Glomerular visceral epithelial cell (primary cell): ENCODE data around the gene SERPINI1.

Experiments
- DNase-seq: peaks from one replicate; pipeline ENCODE4 v3.0.0-alpha.2; 2016; ENCODE audit errors: extremely low spot score

Gene SERPINI1

DNA sequence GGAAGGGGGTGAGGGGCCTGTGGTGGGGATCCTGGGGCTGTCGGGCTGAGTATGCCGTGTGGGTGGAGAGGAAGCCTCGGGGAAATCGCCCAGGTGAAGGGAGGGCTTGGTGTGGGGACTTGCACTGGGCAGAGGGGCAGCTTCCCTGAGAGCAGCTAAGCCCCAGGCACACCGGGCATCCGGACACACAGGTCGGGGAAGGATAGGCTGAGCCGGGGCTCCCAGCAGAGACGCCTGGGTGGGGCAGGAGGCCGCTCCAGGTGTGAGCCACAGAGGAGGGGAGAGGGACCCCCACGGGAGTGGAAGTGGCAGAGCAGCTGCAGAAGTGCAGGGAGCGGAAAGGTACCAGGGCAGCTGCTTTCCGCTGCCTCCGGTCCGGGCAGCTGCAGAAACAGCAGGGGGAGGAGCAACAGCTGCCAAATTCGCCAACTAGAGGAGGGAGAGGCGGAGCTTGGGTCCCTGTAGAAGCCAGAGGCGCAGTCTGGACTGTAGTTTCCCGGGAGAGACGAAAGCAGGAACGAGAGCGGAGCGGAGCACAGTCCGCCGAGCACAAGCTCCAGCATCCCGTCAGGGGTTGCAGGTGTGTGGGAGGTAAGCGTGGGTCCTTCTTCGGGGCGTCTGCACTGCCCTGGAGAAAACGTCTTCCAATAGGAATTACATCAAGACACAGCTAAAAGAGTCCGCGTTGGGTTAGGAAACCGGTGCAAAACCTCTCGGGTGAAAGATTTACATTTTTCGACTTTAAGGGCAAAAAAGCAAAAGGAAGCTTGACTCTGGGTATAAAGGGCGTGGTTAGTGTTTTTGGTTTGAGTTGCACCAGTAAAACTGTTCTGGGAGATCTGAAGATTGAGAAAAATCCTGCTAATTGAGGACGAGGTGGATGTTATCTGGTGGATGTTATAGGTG, at the start of gene SERPINI1:
TSS of gene SERPINI1 (plus strand) at position 489 of the 906 bp plus-strand sequence. CDS start 53,408 bp downstream, outside the sequence.
- peak; percentile 88 for DNase-seq

- peak; percentile 8 for DNase-seq
These were observed 44.2 kb upstream of the SERPINI1 start for GRCh38 chr3:167691366-167691765.

DNA sequence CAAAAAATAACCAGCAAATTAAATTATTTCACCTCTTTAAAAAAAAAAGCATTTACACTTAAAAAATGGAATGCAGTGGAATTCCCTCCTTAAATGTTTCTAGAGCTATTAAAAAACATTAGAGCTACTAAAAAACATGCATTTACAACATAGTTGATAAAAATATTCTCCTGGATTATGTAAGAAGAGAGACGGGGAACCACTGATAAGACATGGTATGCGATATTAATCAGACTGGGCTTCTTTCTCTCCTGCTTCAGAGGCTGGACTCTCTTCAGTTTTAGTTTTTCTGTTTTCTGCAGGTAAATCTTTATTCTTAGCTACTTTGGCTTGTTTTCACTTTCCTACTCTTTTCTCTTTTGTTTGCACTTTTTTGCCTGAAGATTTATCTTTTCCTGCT, 41.4 kb upstream of the SERPINI1 start:
- no peak for DNase-seq

GRCh38 chr3:167700046-167700445, 35.5 kb upstream of the SERPINI1 start:
- no peak for DNase-seq

GRCh38 chr3:167700926-167701325, 34.6 kb upstream of the SERPINI1 start:
- DNase-seq, result no peak

DNA sequence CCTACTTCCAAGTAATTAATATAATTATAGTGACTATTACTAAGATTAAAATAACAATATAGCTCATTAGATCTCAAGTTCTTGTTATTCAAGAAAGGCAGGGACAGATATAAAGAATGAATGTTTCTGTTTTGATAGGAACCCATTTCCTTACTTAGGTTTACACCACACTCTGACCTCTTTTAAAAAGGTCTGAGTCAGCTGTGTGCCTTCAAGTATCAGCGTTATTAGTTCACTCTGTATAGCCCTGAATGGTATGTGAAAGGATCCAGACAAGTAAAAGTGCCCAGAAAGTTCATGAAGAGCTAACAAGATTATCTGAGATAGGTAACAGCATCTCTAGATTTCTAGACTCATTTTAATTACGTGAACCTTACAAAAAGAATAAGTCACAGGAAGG, 29.7 kb upstream of the SERPINI1 start:
- DNase-seq, result no peak

- DNase-seq, result no peak
These were observed 25.8 kb upstream of the SERPINI1 start for GRCh38 chr3:167709690-167710089.

DNA sequence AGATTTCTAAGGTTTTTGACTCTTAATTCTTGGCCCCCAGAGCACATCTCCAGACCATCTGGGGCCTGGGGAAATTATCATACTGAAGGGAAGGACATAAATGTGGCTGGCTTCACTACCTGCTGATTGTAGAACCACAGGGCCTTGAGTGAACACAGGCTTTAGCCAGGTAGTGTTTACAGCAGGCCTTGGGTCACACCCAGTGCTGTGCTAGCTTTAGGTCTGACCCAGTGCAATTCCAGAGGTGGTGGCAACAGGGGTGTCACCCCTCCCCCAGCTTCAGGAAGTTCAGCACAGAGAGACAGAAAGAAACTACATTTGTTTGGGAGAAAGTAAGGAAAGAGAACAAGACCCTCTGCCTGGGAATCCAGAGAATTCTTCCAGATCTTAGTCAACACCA, 25.0 kb upstream of the SERPINI1 start:
- no peak for DNase-seq

GRCh38 chr3:167711439-167711838, 24.1 kb upstream of the SERPINI1 start:
- no peak for DNase-seq

DNA sequence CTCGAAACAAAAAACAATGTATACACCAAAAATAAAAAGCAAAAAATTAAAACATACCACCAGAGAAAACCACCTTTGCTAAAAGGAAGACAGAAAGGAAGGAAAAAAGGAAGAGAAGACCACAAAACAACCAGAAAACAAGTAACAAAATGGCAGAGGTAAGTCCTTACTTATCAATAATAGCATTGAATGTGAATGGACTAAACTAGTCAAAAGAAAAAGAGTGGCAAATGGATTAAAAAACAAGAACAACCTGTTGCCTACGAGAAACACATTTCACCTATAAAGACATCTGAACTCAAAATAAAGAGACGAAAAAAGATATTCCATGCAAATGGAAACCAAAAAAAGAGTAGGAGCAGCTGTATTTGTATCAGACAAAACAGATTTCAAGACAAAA, 23.1 kb upstream of the SERPINI1 start:
- DNase-seq, result no peak

DNA sequence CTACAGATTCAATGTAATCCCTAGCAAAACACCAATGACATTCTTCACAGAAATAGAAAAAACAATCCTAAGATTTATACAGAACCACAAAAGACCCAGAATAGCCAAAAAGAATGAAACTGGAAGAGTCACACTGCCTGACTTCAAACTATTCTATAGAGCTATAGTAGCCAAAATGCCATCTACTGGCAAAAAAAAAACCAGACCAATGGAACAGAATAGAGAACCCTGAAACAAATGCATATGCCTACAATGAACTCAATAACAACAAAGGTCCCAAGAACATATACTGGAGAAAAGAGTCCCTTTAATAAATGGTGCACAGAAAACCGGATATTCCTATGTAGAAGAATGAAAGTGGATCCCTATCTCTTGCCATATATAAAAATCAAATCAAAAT, 20.6 kb upstream of the SERPINI1 start:
- no peak for DNase-seq

- no peak for DNase-seq
These were observed 18.6 kb upstream of the SERPINI1 start for GRCh38 chr3:167716920-167717319.

- no peak for DNase-seq
These were observed 16.9 kb upstream of the SERPINI1 start for GRCh38 chr3:167718582-167718981.

- no peak for DNase-seq
These were observed 12.5 kb upstream of the SERPINI1 start for GRCh38 chr3:167723025-167723512.

DNA sequence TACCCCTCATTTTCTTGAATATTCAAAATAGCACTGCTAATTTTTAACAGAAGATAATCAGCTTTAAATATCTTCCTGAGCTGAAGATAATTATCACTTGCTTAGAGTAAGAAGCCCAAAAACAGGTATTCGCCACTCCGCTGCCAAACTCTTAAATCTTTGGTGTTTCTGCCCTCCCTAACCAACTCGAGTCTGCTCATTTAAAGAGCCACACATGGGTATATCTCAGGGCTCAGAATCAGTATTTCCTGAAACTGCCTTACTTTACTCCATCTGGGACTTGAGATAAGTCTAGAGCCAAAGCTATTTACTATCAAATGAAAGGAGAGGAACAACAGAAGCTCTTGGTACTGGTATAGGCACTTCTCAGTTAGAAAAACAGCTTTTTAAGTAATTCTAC, 11.6 kb upstream of the SERPINI1 start:
- DNase-seq, result no peak

DNA sequence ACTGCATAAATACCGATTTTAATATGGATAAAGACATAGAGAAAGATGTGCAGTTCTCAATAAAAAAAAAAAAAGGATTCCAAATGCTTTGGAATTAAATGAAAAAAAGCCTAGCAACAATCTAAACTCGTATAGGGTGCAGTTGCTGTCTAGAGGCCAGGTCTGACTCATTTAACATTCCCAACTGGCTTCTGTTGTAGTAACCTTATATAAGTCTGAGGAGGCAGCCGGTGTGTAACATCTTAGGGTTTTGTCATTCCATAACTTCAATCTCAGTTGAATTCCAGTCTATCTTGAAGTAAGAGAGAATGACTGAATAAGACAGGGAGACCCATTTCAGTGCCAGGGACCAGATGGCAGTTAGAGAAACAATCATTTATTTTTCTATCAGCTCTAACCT, 7.3 kb upstream of the SERPINI1 start:
- peak; percentile 65 for DNase-seq

- no peak for DNase-seq
These were observed 6.7 kb upstream of the SERPINI1 start for GRCh38 chr3:167728632-167729323.

GRCh38 chr3:167729591-167729990, 5.9 kb upstream of the SERPINI1 start:
- DNase-seq, result no peak

GRCh38 chr3:167731393-167731792, 4.1 kb upstream of the SERPINI1 start:
- DNase-seq, result no peak

- DNase-seq, result no peak
These were observed 3.0 kb upstream of the SERPINI1 start for GRCh38 chr3:167732313-167733065.

DNA sequence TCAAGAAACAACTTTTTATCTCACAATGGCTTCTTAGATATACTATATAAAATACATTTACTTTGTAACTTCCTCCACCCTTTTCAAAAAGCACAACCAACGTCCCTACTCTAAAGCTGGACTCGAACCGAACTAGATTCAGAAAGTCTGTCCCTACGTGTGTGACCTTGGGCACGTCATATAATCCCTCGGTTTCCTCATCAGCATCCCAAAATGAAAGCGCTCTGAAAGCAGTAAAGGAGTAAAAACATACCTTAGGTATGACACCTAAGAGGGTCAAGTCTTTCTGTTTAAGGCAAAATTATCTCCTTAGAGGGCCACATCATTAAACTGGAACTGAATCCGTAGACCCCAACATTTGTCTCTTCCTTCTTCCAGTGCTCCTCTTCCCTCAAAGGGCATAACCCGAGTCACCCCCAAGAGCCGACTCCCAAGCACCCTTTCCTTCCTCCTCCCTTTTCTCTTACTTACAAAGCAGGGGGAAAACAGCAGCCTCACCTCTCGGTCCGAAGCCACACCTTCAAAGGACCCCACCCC, 1.5 kb upstream of the SERPINI1 start:
- no peak for DNase-seq
